ENCODE measurements around the gene SHISA6.

SHISA6 gene

DNA sequence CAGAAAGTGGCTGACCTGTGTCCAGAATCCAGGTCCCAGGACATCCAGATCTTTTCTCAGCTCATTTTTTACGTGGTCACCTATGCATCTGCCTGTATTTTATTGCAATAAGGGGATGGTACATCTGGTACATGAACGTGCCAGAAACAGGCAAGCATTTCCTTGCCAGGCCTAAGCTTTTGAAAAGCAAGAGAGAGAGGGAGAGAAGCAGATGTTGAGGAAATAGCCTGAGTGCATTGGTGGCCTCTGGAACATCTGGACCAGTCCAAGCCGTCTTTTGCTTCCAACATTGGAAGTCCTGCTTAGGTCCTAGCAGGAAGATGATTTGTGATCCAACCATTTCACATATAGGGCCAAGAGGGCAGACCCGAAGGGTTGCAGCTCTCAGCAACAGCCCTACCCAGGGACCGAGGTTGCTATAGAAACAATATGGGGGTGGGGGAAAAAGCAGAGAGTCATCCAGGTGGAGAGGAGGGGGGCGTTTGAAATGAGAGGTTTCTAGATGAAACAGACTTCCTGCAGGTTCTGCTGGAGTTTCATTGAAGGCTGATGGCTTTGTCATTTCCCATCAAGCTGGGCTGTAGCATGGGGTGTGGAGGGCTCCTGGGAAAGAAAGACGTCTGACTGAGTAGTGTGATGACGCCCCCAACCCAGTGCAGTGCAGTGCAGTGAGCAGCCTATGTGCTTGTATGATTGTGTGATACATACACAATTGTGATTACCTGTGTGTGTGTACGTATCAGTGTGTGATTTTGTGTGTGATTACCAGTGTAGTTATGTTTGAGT, 61.6 kb downstream of the SHISA6 start:
- POLR2A ChIA-PET = no interaction called here
- TF ChIP-seq, protein P1, sequence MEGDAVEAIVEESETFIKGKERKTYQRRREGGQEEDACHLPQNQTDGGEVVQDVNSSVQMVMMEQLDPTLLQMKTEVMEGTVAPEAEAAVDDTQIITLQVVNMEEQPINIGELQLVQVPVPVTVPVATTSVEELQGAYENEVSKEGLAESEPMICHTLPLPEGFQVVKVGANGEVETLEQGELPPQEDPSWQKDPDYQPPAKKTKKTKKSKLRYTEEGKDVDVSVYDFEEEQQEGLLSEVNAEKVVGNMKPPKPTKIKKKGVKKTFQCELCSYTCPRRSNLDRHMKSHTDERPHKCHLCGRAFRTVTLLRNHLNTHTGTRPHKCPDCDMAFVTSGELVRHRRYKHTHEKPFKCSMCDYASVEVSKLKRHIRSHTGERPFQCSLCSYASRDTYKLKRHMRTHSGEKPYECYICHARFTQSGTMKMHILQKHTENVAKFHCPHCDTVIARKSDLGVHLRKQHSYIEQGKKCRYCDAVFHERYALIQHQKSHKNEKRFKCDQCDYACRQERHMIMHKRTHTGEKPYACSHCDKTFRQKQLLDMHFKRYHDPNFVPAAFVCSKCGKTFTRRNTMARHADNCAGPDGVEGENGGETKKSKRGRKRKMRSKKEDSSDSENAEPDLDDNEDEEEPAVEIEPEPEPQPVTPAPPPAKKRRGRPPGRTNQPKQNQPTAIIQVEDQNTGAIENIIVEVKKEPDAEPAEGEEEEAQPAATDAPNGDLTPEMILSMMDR (IDR thresholded peaks at IDR 0.05; ENCODE audit: control extremely low read depth, extremely low read depth, low read depth, missing control alignments) = no peak
- CTCF ChIA-PET = no interaction called here
- DNase-seq (ENCODE audit: extremely low spot score) = no peak

DNA sequence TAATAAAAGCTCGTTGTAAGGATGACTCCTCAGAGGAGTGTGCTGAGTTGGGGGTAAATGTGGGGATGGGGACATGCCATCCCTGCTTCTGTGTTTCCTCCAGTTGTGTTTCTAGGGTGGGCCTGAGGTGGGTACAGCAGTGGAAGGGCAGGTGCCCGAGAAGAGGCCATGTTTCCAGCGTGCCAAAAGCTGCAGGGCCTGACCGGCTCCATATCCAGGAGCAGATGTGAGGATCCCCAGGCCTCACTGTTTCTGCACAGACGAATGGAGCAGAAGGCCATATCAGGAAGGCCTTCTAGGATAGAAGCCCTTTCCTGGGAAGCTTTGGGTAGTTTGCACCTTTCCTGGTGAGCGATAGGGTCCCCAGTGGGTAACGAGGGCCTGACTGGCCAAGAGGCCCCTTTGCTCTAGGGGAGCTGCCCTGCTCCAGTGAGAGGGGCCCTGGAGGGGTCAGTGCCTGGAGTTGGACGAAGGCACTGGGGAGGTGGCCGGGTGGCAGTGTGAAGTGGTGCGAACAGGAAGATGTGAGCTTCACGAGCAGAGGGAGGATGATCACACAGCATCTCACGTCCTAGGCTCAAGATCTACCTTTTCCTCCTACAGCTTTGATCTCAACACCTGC, 62.9 kb downstream of the SHISA6 start:
- ChIA-PET POLR2A (no interaction called here), CTCF (interaction anchor here (0.7 kb wide), 1 partner anchor 10 kb away, joined by 3 read pairs; no protein-coding TSS in a partner anchor)
- no peak for DNase-seq (ENCODE audit: extremely low spot score)
- TF ChIP-seq, protein P1 (IDR thresholded peaks at IDR 0.05; ENCODE audit: control extremely low read depth, extremely low read depth, low read depth, missing control alignments) = no peak

DNA sequence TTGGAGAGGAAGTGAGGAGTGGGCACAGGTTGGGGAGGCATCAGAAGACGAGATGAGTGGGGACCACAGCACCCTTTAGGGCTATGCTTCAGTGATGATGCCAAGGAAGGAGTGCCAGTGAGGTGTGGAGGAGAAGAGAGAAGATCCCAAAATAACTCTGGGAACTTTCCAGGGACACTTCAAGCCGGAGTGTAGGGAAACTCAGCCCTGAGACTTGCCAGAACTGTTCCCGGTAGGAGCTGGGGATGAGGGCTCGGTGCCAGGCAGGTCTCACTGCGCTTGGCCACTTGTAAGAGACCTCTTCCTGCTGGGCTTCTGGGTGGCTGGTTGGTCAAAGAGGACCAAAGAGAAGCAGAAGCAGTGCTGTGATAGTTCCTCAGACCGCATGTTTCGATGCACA, 63.6 kb downstream of the SHISA6 start:
- CTCF ChIA-PET = interaction anchor here (0.7 kb wide), 1 partner anchor 10 kb away, joined by 3 read pairs; no protein-coding TSS in a partner anchor
- TF ChIP-seq, protein P1 (IDR thresholded peaks at IDR 0.05; ENCODE audit: control extremely low read depth, extremely low read depth, low read depth, missing control alignments) = no peak
- POLR2A ChIA-PET = no interaction called here
- no peak for DNase-seq (ENCODE audit: extremely low spot score)

DNA sequence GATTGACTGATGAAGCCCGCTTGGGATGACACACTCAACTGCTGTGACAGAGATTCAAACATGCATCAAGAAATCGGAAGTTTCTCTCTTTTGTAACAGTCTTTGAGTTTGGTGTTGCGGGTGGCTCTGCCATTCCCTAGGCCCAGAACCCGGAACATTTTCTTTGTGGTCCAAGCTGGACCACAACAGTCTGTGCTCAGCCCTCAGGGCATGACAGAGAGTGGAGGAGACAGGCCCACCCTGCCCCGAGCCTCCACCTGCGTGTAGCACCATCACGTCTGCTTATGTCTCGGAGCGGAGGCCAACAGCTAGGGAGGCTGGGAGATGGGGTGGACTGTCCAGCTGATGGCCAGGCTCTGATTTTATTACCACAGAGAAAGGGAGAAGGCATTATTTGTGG, 64.5 kb downstream of the SHISA6 start:
- ChIA-PET CTCF (no interaction called here), POLR2A (no interaction called here)
- DNase-seq (ENCODE audit: extremely low spot score) = no peak
- TF ChIP-seq, protein P1 (IDR thresholded peaks at IDR 0.05; ENCODE audit: control extremely low read depth, extremely low read depth, low read depth, missing control alignments) = no peak

DNA sequence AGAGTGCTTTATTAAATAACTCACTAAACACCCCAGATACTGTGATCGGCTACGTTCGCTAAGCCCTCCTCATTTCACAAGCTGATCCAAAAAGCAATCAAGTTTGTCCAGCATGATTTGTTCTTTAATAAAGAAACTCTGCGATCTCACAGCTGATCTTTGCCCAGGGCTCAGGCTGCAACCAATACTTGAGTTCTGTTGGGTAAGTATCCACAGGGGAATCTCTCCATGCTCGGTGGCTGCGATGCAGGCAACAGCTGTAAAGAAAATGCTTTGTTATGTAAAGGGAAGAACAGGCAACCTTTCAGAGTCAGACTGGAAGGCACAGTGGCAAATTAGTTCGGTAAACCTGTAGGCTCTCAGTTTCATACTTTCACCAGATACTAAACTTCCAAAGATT, 67.5 kb downstream of the SHISA6 start:
- ChIA-PET CTCF (interaction anchor here (1.7 kb wide), 1 partner anchor 13 kb away, joined by 3 read pairs; no protein-coding TSS in a partner anchor), POLR2A (no interaction called here)

DNA sequence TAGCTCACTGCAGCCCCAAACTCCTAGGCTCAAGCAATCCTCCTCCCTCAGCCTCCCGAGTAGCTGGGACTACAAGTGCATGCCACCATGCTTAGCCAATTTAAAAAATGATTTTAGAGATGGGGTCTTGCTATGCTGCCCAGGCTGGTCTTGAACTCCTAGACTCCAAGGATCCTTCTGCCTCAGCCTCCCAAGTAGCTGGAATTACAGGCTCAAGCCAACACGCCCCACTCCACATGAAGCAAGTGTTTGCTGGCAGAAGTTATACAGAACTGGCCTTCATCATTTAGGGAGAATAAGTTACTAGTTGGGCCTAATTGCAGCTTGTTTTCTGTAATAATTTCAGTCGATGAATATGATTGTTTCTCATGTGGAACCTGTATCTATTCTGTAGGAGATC, 68.0 kb downstream of the SHISA6 start:
- ChIA-PET POLR2A (no interaction called here), CTCF (interaction anchor here (1.7 kb wide), 1 partner anchor 12 kb away, joined by 3 read pairs; no protein-coding TSS in a partner anchor)
- TF ChIP-seq, protein P1 (IDR thresholded peaks at IDR 0.05; ENCODE audit: control extremely low read depth, extremely low read depth, low read depth, missing control alignments) = no peak
- DNase-seq (ENCODE audit: extremely low spot score) = no peak

More for the DNA sequence above, 67.5 kb downstream of the SHISA6 start:
- TF ChIP-seq, protein P1 (IDR thresholded peaks at IDR 0.05; ENCODE audit: control extremely low read depth, extremely low read depth, low read depth, missing control alignments) = no peak
- no peak for DNase-seq (ENCODE audit: extremely low spot score)

All from GM10248 (cell line).